CD4-positive, alpha-beta T cell treated with Interleukin-6 at 100 ng/mL for 8 hours (primary cell): ENCODE measurements around the gene FAM124A.

Source experiments
- DNase-seq: peaks from one replicate; pipeline ENCODE4 v3.0.0-alpha.2; 2020; ENCODE audit warnings: mixed read lengths, low spot score

The FAM124A gene

GRCh38 chr13:51243832-51244231 is 21.6 kb downstream of the FAM124A start:
- no peak for DNase-seq

- DNase-seq = no peak
These were observed 22.6 kb downstream of the FAM124A start for GRCh38 chr13:51244637-51245405.

- no peak for DNase-seq
These were observed 23.4 kb downstream of the FAM124A start for GRCh38 chr13:51245583-51245982.

GRCh38 chr13:51246025-51246417 is 23.8 kb downstream of the FAM124A start:
- DNase-seq = no peak

GRCh38 chr13:51246418-51247277 is 24.4 kb downstream of the FAM124A start:
- DNase-seq = no peak

- DNase-seq = no peak
These were observed 27.1 kb downstream of the FAM124A start for GRCh38 chr13:51249255-51249654.

- DNase-seq = no peak
These were observed 27.9 kb downstream of the FAM124A start for GRCh38 chr13:51249770-51250741.

GRCh38 chr13:51251480-51251879 is 29.3 kb downstream of the FAM124A start:
- no peak for DNase-seq

- DNase-seq = no peak
These were observed 30.8 kb downstream of the FAM124A start for GRCh38 chr13:51252954-51253532.

GRCh38 chr13:51255556-51255955 is 33.4 kb downstream of the FAM124A start:
- DNase-seq = no peak

- no peak for DNase-seq
These were observed 35.0 kb downstream of the FAM124A start for GRCh38 chr13:51257187-51257586.

GRCh38 chr13:51258612-51259548 is 36.7 kb downstream of the FAM124A start:
- no peak for DNase-seq

- no peak for DNase-seq
These were observed 38.0 kb downstream of the FAM124A start for GRCh38 chr13:51260154-51260553.

- no peak for DNase-seq
These were observed 39.5 kb downstream of the FAM124A start for GRCh38 chr13:51261610-51262249.

GRCh38 chr13:51262501-51263211 is 40.5 kb downstream of the FAM124A start:
- DNase-seq = no peak

- DNase-seq = no peak
These were observed 44.4 kb downstream of the FAM124A start for GRCh38 chr13:51266642-51267041.

- DNase-seq = no peak
These were observed 45.4 kb downstream of the FAM124A start for GRCh38 chr13:51267622-51268021.

GRCh38 chr13:51269039-51269438 is 46.8 kb downstream of the FAM124A start:
- no peak for DNase-seq
